ENCODE measurements around the gene ACTG1.

Gene ACTG1

DNA sequence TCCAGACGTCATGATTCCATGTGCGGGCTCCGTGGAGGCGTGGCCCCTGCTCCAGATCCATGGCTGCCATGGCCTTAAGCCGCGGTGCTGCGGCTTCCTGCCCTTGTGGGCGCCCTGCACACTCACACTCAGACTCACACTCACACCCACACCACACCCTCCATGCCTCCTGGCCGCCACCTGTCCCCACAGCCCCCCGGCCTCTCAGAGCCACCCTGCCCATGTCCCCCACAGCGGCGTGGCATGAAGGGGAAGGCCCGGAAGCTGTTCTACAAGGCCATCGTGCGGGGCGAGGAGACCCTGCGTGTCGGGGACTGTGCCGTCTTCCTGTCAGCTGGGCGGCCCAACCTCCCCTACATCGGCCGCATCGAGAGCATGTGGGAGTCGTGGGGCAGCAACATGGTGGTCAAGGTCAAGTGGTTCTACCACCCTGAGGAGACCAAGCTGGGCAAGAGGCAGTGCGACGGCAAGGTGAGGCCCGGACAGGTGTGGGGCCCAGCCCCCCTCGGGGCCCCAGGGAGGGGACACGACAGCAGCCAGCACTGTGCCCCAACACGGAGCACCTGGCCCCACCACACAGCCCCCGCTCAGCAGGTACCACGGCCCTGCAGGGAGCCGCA is 50.0 kb downstream of the ACTG1 start:
- no peaks in the 10 kb centered on the region for H3K4me1 ChIP-seq
- no peaks in the 10 kb centered on the region for H3K36me3 ChIP-seq (replicated peaks)
- in situ Hi-C loops (cut with MboI; ENCODE audit: low sequenced_read_pairs), result no loop called here
- H3K9me3 ChIP-seq, result no peaks in the 10 kb centered on the region
- H3K27me3 ChIP-seq (ENCODE audit: low read depth), result no peaks in the 10 kb centered on the region
- no peak for DNase-seq (ENCODE audit: low spot score in 2 of 2)
- no peak overlapping the region for H3K4me3 ChIP-seq

DNA sequence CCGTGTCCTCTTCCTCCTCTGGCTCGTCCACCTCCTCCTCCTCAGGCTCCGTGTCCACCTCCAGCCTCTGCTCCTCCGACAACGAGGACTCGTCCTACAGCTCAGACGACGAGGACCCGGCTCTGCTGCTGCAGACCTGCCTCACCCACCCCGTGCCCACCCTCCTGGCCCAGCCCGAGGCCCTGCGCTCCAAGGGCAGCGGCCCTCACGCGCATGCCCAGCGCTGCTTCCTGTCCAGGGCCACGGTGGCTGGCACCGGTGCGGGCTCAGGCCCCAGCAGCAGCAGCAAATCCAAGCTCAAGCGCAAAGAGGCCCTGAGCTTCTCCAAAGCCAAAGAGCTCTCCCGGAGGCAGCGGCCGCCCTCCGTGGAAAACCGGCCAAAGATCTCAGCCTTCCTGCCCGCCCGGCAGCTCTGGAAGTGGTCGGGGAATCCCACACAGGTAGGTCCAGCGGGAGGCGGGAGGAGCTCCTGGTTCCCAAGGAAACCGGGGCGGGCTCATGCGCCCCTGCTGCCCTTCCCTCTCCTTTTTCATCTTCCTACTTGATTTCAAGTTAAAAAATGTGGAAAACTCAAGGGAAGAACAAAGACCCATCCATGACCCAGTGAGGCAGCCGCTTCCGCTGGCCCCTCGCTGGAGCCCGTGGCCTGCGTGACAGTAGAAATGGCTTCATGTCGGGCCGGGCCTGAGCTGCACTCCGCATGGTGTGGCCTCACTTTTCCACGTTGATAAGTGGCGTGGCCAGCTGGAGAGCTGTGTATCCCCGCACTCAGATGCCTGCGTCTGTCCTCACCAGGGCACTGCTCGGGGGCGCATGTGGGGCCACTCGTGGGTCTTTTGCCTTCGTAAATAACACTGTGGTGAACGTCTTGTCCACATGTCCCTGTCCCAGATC is 50.7 kb downstream of the ACTG1 start:
- Histone ChIP-seq H3K27me3 (ENCODE audit: low read depth) (no peaks in the 10 kb centered on the region), H3K4me1 (no peaks in the 10 kb centered on the region), H3K36me3 (replicated peaks) (no peaks in the 10 kb centered on the region), H3K4me3 (no peak overlapping the region), H3K9me3 (no peaks in the 10 kb centered on the region)
- in situ Hi-C loops (cut with MboI; ENCODE audit: low sequenced_read_pairs), result no loop called here
- DNase-seq (ENCODE audit: low spot score in 2 of 2), result no peak

DNA sequence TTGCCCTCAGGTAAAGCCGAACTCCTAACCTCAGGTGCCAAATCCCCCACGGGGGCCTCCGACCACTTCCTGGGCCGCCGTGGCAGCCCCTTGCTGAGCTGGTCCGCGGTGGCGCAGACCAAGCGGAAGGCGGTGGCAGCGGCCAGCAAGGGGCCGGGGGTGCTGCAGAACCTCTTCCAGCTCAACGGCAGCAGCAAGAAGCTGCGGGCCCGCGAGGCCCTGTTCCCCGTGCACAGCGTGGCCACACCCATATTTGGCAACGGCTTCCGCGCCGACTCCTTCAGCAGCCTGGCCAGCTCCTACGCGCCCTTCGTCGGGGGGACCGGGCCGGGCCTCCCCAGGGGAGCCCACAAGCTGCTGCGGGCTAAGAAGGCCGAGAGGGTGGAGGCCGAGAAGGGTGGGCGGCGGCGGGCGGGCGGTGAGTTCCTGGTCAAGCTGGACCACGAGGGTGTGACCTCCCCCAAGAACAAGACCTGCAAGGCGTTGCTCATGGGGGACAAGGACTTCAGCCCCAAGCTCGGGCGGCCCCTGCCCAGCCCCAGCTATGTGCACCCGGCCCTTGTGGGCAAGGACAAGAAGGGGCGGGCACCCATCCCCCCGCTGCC is 51.6 kb downstream of the ACTG1 start:
- H3K27me3 ChIP-seq (ENCODE audit: low read depth), result no peaks in the 10 kb centered on the region
- H3K4me3 ChIP-seq, result no peak overlapping the region
- H3K9me3 ChIP-seq, result no peaks in the 10 kb centered on the region
- no peak for DNase-seq (ENCODE audit: low spot score in 2 of 2)
- no peaks in the 10 kb centered on the region for H3K36me3 ChIP-seq (replicated peaks)
- H3K4me1 ChIP-seq, result no peaks in the 10 kb centered on the region
- in situ Hi-C loops (cut with MboI; ENCODE audit: low sequenced_read_pairs), result no loop called here
